A172 (cell line): ENCODE measurements around the gene SGSM1. TPM values are rescaled to one million over a fixed set of nuclear protein-coding genes. Genes with fewer than 3 reads are reported as not detected.

Experiments used
- DNase-seq: peaks from one replicate; pipeline ENCODE4 v3.0.0-alpha.2; 2015; ENCODE audit warnings: low spot score
- total RNA-seq: library from RNA; depleted of rRNA; stranded (reverse); fragments of >200 nt; shearing (Covaris generic); gene quantifications from 2 replicates; pipeline ENCODE4 v1.2.3, GENCODE V29; 2014; rRNA removed

Gene SGSM1, protein sequence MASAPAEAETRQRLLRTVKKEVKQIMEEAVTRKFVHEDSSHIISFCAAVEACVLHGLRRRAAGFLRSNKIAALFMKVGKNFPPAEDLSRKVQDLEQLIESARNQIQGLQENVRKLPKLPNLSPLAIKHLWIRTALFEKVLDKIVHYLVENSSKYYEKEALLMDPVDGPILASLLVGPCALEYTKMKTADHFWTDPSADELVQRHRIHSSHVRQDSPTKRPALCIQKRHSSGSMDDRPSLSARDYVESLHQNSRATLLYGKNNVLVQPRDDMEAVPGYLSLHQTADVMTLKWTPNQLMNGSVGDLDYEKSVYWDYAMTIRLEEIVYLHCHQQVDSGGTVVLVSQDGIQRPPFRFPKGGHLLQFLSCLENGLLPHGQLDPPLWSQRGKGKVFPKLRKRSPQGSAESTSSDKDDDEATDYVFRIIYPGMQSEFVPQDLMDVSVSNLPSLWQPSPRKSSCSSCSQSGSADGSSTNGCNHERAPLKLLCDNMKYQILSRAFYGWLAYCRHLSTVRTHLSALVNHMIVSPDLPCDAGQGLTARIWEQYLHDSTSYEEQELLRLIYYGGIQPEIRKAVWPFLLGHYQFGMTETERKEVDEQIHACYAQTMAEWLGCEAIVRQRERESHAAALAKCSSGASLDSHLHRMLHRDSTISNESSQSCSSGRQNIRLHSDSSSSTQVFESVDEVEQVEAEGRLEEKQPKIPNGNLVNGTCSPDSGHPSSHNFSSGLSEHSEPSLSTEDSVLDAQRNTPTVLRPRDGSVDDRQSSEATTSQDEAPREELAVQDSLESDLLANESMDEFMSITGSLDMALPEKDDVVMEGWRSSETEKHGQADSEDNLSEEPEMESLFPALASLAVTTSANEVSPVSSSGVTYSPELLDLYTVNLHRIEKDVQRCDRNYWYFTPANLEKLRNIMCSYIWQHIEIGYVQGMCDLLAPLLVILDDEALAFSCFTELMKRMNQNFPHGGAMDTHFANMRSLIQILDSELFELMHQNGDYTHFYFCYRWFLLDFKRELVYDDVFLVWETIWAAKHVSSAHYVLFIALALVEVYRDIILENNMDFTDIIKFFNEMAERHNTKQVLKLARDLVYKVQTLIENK
- not detected in 2 replicates for total RNA-seq

GRCh38 chr22:24805790-24806662 is at the start of gene SGSM1:
Gene SGSM1 (plus strand): TSS chr22:24806211. CDS start chr22:24806326, 115 bp downstream.
- DNase-seq, result peak; percentile 20

- DNase-seq, result no peak
Measured at GRCh38 chr22:24758164-24758799, 47.7 kb upstream of the SGSM1 start.

- no peak for DNase-seq
Measured at GRCh38 chr22:24759765-24760164, 46.2 kb upstream of the SGSM1 start.

DNA sequence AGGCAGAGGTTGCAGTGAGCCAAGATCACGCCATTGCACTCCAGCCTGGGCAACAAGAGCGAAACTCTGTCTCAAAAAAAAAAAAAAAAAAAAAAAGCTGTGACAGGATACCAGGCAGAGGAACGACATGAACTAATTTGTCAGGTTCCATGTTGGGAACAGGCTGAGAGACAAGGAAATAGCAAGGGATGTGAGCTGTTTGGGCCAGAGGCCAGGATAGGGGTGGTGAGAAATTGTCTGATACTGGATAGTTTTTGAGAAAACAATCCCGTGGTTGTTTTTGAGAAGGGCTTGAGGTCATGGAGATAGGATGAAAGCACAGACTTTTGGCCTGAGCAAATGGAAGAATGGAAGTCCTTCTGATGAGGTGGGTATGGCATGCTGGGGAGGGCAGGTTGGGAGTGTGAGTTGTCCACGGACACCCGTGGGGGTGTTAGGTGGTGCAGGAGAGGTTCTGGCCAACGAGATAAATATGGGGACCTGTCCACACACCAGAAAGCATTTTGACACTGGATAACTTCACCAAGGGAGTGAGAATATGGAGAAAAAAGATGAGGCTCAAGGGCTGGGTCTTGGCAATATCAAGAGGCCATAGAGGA is 45.2 kb upstream of the SGSM1 start:
- DNase-seq, result no peak

DNA sequence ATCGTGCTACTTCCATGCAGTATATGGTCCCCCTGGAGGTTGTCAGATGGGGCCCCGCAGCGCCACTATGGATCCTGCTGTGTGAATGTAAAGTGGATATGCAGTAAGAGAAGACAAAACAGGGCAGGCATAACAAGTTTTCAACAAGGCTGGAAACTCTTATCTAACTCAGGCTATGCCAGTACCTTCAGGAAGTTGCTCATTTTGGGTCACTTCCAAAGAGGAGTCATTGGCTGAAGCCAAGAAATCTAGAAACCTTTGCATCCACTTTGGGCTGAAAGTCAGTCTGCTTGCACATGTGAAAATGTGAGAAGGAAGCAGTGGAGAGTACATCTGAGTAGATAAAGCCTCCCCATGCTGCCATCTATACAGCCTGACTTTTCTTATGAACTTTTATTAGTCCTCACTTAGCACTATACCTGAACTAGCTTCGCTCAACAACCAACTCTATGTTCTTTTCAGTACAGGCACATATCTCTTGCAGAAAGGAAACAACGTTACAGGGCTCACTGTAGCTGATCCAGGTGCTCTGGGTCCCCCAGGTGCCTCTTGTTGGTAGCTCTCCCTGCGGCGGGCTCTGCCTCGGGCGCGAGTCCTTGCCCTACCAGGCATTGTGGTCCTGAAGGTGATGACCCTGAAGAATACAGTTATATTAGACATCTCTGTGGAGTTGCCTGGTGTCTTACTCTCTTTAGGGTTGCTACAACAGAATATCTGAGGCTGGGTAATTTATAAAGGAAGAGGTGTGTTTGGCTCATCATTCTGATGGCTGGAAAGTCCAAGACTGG is 43.9 kb upstream of the SGSM1 start:
- no peak for DNase-seq

GRCh38 chr22:24763872-24764485 is 42.0 kb upstream of the SGSM1 start:
- no peak for DNase-seq

DNA sequence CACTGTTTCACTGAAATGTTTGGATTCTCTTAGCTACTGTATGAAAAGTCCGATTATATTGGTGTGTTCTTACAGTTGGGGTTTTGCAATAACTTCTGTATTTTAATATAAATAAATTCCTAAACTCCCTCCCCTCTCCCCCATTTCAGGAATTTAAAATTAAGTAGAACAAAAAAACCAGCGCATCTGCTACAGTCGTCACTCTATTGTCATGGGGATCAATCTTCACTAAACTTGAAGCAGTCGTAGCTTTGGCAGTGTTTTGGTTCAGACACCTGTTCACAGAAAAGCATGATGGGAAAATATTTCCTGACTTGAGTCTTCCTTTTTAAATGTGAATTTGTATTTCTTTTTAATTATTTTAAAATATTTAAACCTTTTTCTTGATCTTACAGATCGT is 40.8 kb upstream of the SGSM1 start:
- DNase-seq, result no peak

DNA sequence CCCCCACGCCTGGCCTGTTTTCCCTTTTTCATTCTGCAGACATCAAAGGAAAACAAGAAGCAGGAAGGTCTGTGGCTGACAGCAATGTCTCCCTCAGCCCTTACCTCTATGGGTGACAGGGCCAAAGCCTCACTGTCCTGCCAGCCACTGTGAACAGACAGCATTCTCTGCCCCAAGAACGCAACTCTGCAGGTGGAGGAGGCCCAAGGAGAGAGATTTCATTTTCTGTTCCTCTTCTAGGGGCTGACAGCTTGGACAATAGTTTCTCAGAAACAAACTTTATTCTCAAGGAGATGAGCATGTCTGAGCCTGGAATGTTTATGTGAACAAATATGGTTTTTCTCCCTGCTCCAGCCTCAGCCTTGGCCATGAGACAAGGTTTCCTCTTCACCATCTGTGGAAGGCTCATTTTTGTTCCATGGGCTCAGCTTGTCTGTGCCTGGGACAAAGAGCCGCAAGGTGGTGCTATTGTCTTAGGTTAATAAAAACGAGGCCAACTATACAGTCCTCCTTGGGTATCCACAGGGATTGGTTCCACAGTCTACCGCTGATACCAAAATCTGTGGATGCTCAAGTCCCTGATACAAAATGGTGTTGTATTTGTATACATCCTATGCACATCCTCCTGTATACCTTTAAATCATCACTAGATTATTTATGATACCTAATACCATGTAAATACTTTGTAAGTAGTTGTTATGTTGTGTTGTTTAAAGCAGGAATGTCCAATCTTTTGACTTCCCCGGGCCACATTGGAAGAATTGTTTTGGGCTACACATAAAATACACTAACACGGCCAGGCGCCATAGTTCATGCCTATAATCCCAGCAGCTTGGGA is 37.3 kb upstream of the SGSM1 start:
- peak; percentile 52 for DNase-seq

DNA sequence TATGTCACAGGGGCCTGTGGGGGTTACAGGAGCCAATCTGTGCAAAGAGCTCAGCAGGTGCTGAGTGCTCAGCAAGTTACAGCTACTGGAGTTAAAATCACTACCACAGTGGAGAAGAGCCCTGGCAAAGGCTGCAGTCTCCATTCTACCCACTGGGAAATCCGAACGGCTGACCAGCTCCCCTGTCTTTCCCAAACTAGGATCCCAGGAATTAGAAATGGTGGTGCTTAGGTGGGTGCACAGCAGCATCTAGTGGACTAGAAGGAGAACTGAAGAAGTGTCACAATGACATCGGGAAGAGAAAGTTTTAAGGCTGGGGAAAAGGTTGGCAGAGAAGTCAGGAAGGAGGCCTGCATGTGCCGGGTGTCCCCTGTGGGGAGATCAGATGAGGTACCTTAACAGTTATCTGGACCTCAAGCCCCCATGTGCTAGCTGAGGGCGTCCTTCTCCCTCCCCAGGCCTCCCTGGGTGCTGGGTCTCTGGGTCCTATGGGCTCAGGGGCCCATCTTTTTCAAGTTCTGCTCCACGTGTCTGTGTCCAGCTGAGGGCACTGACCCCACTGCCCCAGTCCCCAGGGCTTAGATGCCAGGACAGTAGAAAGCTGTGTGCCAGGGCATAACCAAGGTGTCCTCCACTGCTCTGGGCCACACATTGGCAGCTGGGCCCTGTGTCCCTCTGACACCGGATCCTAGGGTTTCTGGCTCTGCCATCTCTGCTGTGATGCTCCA is 33.4 kb upstream of the SGSM1 start:
- peak; percentile 24 for DNase-seq

DNA sequence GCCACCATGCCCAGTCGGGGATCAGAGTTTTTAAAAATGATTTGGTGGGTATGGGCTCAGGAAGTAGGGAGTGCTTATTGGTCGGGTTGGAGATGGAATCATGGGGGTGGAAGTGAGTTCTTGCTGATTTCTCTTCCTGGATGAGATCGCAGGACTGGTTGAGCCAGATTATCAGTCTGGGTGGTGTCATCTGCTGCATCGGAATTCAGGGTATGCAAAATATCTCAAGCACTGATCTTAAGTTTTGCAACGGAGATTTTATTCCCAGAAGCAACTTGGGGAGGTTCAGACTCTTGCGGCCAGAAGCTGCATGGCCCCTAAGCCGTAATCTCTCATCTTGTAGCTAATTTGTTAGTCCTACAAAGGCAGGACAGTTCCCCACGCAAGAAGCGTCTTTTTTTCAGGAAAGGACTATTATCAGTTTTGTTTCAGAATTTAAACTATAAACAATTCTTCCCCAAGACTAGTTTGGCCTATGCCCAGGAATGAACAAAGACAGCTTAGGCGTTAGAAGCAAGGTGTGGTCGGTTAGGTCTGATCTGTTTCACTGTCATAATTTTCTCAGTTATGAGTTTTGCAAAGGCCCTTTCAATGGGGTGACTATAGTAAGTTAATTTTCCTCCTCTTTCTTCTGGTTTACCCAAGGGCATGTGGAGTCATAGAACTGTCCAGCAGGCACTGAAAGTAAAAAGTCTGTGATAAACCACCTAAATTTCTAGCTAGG is 30.1 kb upstream of the SGSM1 start:
- no peak for DNase-seq

DNA sequence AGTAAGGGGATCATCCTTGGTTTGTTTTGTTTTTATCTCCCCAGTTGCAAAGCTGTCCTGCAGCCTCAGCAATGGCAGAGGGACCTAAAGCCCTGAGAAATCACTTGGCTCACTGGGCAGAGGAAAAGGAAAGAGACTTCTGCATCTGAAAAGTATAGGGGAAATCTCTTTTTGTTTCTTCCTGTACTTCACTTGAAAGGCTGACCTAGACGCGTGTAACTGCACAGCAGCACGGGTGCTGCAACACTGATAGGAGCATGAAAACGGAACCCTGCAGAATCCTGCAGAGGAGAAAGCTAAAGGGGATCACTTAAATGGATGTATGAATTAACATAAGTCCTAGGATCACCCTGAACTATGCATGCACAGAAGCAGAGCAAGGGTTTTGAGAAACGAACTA is 29.5 kb upstream of the SGSM1 start:
- DNase-seq, result no peak

DNA sequence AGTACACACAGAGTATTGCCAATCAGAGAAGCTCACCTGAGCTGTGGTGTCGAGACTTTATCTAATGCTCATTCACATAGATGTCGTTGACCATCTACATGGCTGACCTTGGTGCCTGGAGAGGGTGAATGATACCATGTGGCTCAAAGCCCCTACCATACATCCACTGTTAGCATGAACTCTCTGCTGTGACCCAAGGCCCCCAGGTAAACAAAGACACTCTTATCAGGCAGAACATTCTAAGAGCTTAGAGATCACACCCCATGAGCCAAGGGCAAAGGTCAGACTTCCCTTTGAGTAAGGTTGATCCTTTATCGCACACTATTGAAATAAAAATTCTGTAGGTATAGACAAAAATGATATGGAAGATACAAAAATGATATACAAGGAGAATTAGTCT is 16.5 kb upstream of the SGSM1 start:
- DNase-seq, result no peak

DNA sequence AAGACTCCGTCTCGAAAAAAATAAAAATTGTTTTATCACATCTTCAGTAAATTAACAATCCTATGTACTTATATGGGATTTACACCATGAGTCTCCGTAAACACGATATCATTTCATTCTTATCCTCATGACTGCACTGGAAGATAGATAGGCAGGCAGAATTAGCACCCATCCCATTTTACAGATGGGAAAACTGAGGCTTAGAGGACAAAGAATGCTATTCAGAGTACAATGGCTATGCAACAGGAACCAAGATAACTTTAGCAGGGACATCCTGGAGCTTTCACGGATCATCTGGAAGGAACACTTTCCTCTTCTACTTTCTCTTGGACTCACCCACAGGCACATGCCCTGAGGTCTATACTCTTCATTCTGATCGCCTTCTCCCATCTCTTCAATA is 14.6 kb upstream of the SGSM1 start:
- no peak for DNase-seq

DNA sequence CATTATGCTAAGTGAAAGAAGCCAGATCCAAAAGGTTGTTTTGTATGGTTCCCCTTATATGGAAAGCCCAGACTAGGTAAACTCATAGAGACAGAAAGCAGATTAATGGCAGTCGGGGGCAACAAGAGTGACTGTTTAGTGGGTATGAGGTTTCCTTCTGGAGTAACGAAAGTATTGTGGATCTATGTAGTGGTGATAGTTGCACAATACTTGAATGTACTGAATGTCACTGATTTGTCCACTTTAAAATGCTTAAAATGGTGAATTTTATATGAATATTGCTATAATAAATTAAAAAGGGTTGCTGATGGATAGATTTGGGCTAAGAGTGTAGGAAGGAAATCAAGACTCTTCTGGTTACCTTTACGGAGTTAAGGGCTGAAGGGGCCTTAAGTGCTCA is 10.0 kb upstream of the SGSM1 start:
- no peak for DNase-seq

DNA sequence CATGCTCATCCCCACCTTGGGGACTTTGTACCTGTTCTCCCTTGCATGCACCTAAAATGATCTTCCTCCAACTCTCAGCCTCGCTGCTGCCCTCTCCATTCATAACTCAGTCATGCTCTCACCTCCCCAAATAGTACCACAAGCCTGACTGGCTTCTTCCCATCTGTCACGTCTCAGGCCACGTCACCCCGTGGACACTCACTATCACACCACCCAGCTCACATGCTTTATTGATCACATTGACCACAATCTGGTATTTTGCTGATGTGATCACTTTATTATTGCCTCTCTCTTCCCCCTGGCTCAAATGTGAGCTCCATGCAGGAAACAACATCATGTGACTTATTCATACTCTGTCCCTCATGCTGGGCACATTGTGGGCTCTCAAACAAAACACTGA is 9.2 kb upstream of the SGSM1 start:
- DNase-seq, result no peak

DNA sequence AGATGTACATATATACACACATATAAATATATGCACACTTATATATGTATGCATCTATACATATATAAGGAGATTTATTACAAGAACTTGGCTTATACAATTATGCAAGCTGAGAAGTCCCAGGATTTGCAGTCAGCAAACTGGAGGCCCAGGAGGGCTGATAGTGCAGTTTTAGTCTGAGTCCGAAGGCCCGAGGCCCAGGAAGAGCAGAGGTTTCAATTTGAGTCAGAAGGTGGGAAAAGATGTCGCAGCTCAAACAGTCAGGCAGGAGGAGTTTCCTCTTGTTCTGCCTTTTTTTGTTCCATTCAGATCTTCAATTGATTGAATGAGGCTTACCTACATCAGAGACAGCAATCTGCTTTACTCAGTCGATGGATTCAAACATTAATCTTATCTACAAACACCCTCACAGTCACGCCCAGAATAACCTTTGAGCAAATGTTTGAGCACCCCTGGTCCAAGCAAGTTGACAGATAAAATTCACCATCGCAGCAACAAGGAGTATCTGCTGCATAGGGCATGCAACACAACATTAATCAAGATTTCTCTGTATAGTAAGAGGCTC is 4.0 kb upstream of the SGSM1 start:
- DNase-seq, result no peak
